AG09319 (cell line): ENCODE measurements around the gene CLDN6.

ENCODE experiments used
- DNase-seq: peaks from one replicate; pipeline ENCODE4 v3.0.0-alpha.2; 2010; ENCODE audit warnings: low read depth; ENCODE audit errors: extremely low read depth
- CTCF ChIP-seq: IDR thresholded peaks from 2 replicates; pipeline ENCODE4 v1.5.1; 2011; ENCODE audit warnings: low read depth, mild to moderate bottlenecking, inconsistent platforms, low read length, moderate library complexity

Gene CLDN6

GRCh38 chr16:3020247-3020603 is 2.2 kb upstream of the CLDN6 start, which contains the start of gene TNFRSF12A:
Gene TNFRSF12A (plus strand): TSS chr16:3020368. CDS start chr16:3020398, 30 bp downstream.
- no peak; the same call in 1 of the 2 replicates for TF ChIP-seq CTCF
- DNase-seq: no peak

GRCh38 chr16:3019594-3020246 is 1.7 kb upstream of the CLDN6 start:
- no peak for DNase-seq
- no peak for TF ChIP-seq CTCF

GRCh38 chr16:3017344-3017743 is 639 bp downstream of the CLDN6 start:
- TF ChIP-seq CTCF: no peak
- no peak for DNase-seq

- DNase-seq: no peak
- TF ChIP-seq CTCF: no peak
These were observed 2.0 kb downstream of the CLDN6 start for GRCh38 chr16:3015865-3016521.

GRCh38 chr16:3014971-3015370 is 3.0 kb downstream of the CLDN6 start:
- TF ChIP-seq CTCF: no peak
- no peak for DNase-seq

- no peak for TF ChIP-seq CTCF
- DNase-seq: no peak
These were observed 3.8 kb downstream of the CLDN6 start for GRCh38 chr16:3013998-3014690.

GRCh38 chr16:3013491-3013951 is 4.5 kb downstream of the CLDN6 start:
- TF ChIP-seq CTCF: no peak
- DNase-seq: no peak
